Left ventricle myocardium superior (tissue), 1 donor: ENCODE measurements around the gene STRADA. TPM values are rescaled to one million over a fixed set of nuclear protein-coding genes. Genes with fewer than 3 reads are reported as not detected.
A peak's percentile ranks its signal among the peaks of the same experiment; 100 is the strongest.

Experiments used
- ATAC-seq: fragments of 200-7000 bp; cut with Tn5 transposase; one replicate; pipeline ENCODE4 v1.9.1; 2020; ENCODE audit warnings: mild to moderate bottlenecking, moderate library complexity
- DNase-seq: peaks from one replicate; pipeline ENCODE4 v3.0.0-alpha.2; 2020
- intact Hi-C: fragments of 100-400 bp; cut with micrococcal nuclease; formaldehyde crosslinking; loops from one replicate; pipeline ENCODE4 v1.11.0; 2022
- total RNA-seq: library from RNA; stranded (reverse); fragmentation: NEBNext Ultra II Directional; extraction: Animal tissue kit (Norgen Biotek cat#: 25700); gene quantifications from one replicate; pipeline ENCODE4 v1.2.1, GENCODE V29; 2021
- donor health status: DM: no; HTN: yes; CAD: no; lungs with severe emphysema.

Gene STRADA
- total RNA-seq, 1 donor from 2014 or later: 16.0 TPM

DNA sequence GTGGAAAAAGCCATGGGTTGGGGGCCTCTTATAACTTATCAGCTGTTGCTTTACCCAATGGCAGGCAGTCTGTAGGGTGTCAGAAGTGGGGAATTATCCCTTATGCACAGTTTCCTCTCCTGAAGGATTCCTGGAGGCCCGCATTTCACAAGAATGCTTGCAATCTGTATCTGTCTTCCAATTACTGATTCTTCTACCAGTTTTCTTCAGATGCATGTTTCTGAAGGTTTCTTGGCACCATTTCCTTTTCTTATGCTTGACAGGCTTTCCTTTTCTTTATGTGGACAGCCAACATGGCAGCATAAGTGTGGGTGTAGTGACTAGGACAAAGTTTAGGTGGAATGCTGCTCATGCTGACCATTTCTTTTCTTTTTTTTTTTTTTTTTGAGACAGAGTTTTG lies 83.2 kb downstream of the STRADA start:
- intact Hi-C loops: no loop called here
- no peak for ATAC-seq
- no peak for DNase-seq

DNA sequence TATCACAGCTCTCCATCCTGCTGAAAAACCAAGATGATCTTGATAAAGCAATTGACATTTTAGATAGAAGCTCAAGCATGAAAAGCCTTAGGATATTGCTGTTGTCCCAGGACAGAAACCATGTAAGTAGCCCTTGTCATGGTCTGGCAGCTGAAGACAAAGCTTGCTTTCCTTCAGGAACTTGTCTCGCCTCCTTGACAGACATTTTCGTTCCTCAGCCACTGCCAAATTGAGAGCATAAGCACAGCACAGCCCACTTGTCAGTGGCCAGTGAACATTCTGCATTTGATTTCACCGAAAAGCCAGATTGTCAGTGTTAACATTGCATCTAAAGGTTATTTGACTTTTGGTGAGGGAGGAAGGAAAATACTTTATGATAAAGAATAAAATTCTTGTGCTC lies 83.8 kb downstream of the STRADA start:
- intact Hi-C loops: no loop called here
- DNase-seq (no peak), ATAC-seq (no peak)

DNA sequence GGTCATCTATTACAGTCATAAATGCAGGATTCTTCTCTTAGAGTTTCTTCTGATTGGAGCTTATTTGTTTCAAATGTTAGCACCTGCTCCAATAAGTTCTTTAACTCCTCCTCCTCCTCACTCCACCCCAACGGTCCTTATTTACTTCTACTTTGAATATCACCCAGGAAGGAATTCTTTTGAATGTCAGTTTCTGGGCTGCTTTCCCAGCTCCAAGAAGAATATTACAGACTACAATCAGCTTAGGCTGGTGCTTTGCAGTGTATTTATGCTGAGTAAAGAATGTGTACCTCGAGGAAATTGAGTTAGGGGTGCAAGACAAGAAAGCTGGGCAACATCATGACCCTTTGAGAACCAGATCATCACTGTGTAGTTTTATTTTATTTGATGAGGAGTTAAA lies 88.5 kb downstream of the STRADA start:
- ATAC-seq (peak; percentile 75), DNase-seq (no peak)
- intact Hi-C loops: no loop called here

Other genes starting within 250 kb of the STRADA start
- gene KCNH6, start 218.4 kb downstream of the STRADA start, total RNA-seq: not detected
- gene DCAF7, start 191.3 kb downstream of the STRADA start, total RNA-seq: 45.0 TPM
- gene TACO1, start 140.9 kb downstream of the STRADA start, total RNA-seq: 45.5 TPM
- gene MAP3K3, start 119.4 kb downstream of the STRADA start, total RNA-seq: 36.9 TPM
- 4.7 TPM for gene LIMD2, start 41.7 kb downstream of the STRADA start, total RNA-seq
- 90.1 TPM for gene CCDC47, start 31.8 kb upstream of the STRADA start, total RNA-seq
- gene DDX42, start 32.4 kb upstream of the STRADA start, total RNA-seq: 56.7 TPM
- 141 TPM for gene PSMC5, start 85.6 kb upstream of the STRADA start, total RNA-seq
- 35.9 TPM for gene FTSJ3, start 85.9 kb upstream of the STRADA start, total RNA-seq
- 28.4 TPM for gene SMARCD2, start 100.9 kb upstream of the STRADA start, total RNA-seq
- not detected for gene CSH2, start 131.9 kb upstream of the STRADA start, total RNA-seq
- gene GH2, start 140.1 kb upstream of the STRADA start, total RNA-seq: not detected
- gene CSH1, start 154.8 kb upstream of the STRADA start, total RNA-seq: not detected
- not detected for gene CSHL1, start 169.5 kb upstream of the STRADA start, total RNA-seq
- not detected for gene GH1, start 177.0 kb upstream of the STRADA start, total RNA-seq
- 5.7 TPM for gene CD79B, start 190.5 kb upstream of the STRADA start, total RNA-seq
- 0.32 TPM for gene SCN4A, start 231.1 kb upstream of the STRADA start, total RNA-seq